GM06990 (cell line): Measurements from ENCODE around the gene PIK3CA.

Experiments used
- DNase-seq: peaks from one replicate; pipeline ENCODE4 v3.0.0-alpha.2; 2011; ENCODE audit not compliant: insufficient read length; ENCODE audit errors: extremely low read depth
- H3K27me3 ChIP-seq: replicated peaks from 2 replicates; pipeline ENCODE4 v1.6.0; 2011; ENCODE audit warnings: low read length; ENCODE audit not compliant: control insufficient read depth, insufficient read depth
- H3K36me3 ChIP-seq: 2 replicates; pipeline ENCODE4 v1.5.1; 2011; ENCODE audit warnings: low read length; ENCODE audit not compliant: control insufficient read depth, insufficient read depth
- H3K4me3 ChIP-seq: replicated peaks from 2 replicates; pipeline ENCODE4 v1.5.1; 2011; ENCODE audit warnings: low read depth, mild to moderate bottlenecking, control low read depth, low read length
- TF ChIP-seq, protein P1 (sequence below): IDR thresholded peaks from 2 replicates; pipeline ENCODE4 v1.5.1; 2011; ENCODE audit warnings: low read length, control low read depth, mild to moderate bottlenecking, inconsistent platforms; ENCODE audit not compliant: insufficient read depth, poor library complexity, severe bottlenecking

PIK3CA gene

DNA sequence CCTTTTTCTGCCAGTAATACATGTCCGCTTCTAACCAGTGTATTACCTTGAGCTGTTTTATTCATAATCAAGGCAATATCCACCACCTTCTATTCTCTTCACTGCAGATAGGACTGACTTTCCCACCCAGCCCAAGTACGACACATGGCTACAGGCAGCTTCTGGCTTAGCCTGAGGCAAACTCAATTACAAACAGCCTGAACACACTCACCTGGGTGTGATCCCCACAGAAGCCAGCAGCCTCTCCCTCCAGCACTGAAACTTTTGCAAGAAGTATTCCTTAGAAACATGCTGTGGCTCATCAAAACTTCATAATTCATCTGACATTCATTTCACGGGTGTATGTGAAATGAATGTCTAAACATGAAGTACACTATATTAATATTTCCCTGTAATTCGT, 116.3 kb downstream of the PIK3CA start:
- H3K36me3 ChIP-seq, result no peaks in the 10 kb centered on the region
- no peaks in the 10 kb centered on the region for H3K27me3 ChIP-seq
- DNase-seq, result no peak
- no peak overlapping the region for H3K4me3 ChIP-seq
- TF ChIP-seq, protein P1, sequence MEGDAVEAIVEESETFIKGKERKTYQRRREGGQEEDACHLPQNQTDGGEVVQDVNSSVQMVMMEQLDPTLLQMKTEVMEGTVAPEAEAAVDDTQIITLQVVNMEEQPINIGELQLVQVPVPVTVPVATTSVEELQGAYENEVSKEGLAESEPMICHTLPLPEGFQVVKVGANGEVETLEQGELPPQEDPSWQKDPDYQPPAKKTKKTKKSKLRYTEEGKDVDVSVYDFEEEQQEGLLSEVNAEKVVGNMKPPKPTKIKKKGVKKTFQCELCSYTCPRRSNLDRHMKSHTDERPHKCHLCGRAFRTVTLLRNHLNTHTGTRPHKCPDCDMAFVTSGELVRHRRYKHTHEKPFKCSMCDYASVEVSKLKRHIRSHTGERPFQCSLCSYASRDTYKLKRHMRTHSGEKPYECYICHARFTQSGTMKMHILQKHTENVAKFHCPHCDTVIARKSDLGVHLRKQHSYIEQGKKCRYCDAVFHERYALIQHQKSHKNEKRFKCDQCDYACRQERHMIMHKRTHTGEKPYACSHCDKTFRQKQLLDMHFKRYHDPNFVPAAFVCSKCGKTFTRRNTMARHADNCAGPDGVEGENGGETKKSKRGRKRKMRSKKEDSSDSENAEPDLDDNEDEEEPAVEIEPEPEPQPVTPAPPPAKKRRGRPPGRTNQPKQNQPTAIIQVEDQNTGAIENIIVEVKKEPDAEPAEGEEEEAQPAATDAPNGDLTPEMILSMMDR, result no peak

DNA sequence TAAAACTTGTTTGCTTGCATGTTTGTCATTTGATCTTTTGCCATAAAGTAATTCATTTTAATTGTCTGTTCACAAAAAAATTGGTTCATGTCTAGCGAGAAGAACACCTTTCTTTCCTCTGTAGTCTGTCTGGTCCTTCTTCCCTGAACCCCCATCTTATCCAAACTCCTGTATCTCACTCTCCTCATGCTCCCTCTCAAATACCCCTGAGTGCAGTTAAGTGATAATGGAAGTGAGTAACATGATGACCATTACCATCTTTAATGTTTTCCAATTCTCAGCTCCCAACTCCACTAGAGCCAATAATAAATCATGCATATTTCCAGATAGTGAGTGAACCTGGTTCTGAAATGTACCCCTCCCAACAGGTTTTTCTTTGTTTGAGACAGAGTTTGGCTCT, 116.9 kb downstream of the PIK3CA start:
- Histone ChIP-seq H3K36me3 (no peaks in the 10 kb centered on the region), H3K27me3 (no peaks in the 10 kb centered on the region), H3K4me3 (no peak overlapping the region)
- TF ChIP-seq, protein P1, result no peak
- DNase-seq, result no peak

DNA sequence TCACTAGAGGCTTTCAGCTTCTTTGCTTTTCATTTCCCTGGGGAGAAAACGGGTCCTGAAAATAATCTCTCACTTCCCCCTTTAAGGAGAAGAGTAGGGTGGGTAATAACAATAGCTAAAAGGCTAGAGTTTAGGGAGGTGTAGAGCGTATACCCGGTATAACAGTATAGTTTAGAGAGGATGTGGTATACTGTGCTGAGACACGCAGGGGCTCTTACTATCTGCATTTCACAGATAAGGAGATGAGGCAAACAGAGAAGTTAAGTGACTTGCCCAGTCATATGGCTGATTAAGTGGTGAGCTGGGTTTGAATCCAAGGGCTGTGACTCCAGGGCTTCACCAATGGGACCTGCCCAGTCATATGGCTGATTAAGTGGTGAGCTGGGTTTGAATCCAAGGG, 117.7 kb downstream of the PIK3CA start:
- no peak overlapping the region for H3K4me3 ChIP-seq
- peak; percentile 29 for DNase-seq
- TF ChIP-seq, protein P1, result no peak
- no peaks in the 10 kb centered on the region for H3K27me3 ChIP-seq
- H3K36me3 ChIP-seq, result no peaks in the 10 kb centered on the region

DNA sequence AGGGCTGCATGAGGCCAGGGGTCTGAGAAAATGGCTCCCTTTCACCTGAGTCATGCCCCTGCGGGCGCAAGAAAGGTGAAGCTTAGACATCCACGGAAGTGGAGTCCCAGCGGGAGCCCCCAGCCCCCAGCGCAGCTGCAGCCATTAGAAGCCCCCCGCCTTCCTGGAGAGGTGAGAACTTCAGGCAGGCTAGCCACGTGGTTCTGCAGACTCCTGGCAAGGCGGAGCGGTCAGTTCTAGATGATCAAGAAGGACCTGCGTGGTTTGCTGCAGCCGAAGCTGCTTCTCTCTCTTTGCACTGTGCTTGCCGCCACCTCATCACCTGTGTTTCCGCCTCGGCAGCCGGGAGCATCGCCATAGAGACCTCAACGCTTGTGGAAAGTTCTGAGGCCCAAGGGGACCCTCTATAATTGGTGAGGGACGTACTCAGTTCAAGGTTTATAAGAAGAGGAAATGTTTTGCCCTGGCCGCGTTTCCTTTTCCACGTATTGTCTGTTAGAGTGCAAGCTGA, 118.6 kb downstream of the PIK3CA start:
- Histone ChIP-seq H3K27me3 (no peaks in the 10 kb centered on the region), H3K36me3 (no peaks in the 10 kb centered on the region), H3K4me3 (peak overlapping the region; percentile 44)
- peak; percentile 35 for DNase-seq
- TF ChIP-seq, protein P1, result no peak

DNA sequence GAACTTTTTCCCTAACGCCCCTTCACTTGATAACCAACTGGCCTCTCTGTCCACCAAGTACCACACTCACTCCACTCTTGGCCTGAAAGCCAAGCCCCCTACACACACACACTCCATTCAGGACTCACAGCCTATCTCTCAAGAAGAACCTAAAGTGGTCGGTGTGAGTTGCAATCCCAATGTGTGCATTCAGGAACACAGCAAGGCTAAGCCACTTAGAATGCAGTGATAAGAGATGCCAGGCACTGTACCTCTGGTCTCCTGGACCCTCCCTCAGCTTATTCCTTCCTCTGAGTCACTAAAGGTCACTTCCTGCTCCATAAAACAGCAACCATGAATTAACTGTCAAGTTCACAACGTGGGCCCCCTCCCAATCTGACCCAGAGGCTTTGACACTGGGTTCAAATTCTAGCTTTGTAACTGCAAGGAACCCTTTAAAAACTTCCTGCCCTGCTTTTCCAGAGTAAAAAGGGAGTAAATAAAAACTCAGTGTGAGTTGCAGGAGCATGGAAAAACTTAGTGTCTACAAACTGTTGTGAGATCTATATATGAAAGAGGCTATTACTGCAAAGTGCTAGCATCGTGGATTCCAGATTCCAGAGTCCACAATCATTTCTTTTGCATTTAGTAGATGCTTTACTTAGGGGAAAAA, 120.4 kb downstream of the PIK3CA start:
- DNase-seq, result no peak
- Histone ChIP-seq H3K4me3 (no peak overlapping the region), H3K27me3 (no peaks in the 10 kb centered on the region), H3K36me3 (no peaks in the 10 kb centered on the region)
- TF ChIP-seq, protein P1, result no peak
